Small intestine (tissue), 7 donors: ENCODE results near the gene CELA2B. TPM values are rescaled to one million over a fixed set of nuclear protein-coding genes. Genes with fewer than 3 reads are reported as not detected.
A peak's percentile ranks its signal among the peaks of the same experiment; 100 is the strongest.
"Not testable (repeated sequence)": the region's sequence is repeated elsewhere in the genome, so short reads cannot be mapped to it uniquely, and the experiment has no call there.

Experiments
- DNase-seq, 2 donors: peaks; one replicate each; pipeline versions ENCODE4 v3.0.0 to v3.0.0-alpha.2; 2013
- FAIRE-seq: peaks from 2 replicates; lab custom pipeline; 2012; peaks lifted over from hg19 to GRCh38; lab: Jason Lieb, UNC
- H3K27ac ChIP-seq, 3 donors: one replicate each; pipeline ENCODE4 v1.5.1; 2013; ENCODE audit warnings: low read length in 2 of 3, mild to moderate bottlenecking in 2 of 3, control low read depth in 1 of 3, inconsistent platforms in 1 of 3, low read depth in 1 of 3, moderate library complexity in 1 of 3
- H3K27me3 ChIP-seq, 3 donors: one replicate each; pipeline ENCODE4 v1.6.1; 2013; ENCODE audit warnings: low read length in 3 of 3, inconsistent platforms in 1 of 3; ENCODE audit not compliant: control insufficient read depth in 3 of 3, insufficient read depth in 3 of 3
- H3K36me3 ChIP-seq, 3 donors: one replicate each; pipeline ENCODE4 v1.6.1; 2013; ENCODE audit warnings: low read length in 3 of 3, inconsistent platforms in 1 of 3, low read depth in 1 of 3, mild to moderate bottlenecking in 1 of 3, moderate library complexity in 1 of 3; ENCODE audit not compliant: control insufficient read depth in 3 of 3, insufficient read depth in 2 of 3
- H3K4me1 ChIP-seq, 3 donors: one replicate each; pipeline ENCODE4 v1.6.1; 2013; ENCODE audit warnings: low read length in 2 of 3, inconsistent platforms in 1 of 3, low read depth in 1 of 3, mild to moderate bottlenecking in 1 of 3, moderate library complexity in 1 of 3; ENCODE audit not compliant: control insufficient read depth in 3 of 3, insufficient read depth in 2 of 3
- H3K4me3 ChIP-seq, 3 donors: one replicate each; pipeline ENCODE4 v1.5.1; 2013; ENCODE audit warnings: low read length in 3 of 3, control low read depth in 1 of 3, inconsistent platforms in 1 of 3, low read depth in 1 of 3, mild to moderate bottlenecking in 1 of 3, moderate library complexity in 1 of 3
- H3K9me3 ChIP-seq, 2 donors: one replicate each; pipeline ENCODE4 v1.6.1; 2013; ENCODE audit warnings: low read depth in 1 of 2, low read length in 1 of 2; ENCODE audit not compliant: control insufficient read depth in 2 of 2, insufficient read depth in 1 of 2
- WGBS, 3 donors: extraction: QIAGEN DNeasy Blood & Tissue Kit; methylation state at CpG; one replicate each; pipeline ENCODE4 v1.1.7; 2013; 5-methylcytosine and 5-hydroxymethylcytosine counted together
- polyA plus RNA-seq, 4 donors: library from polyadenylated mRNA; stranded (reverse) in 3 of 4; unstranded in 1 of 4; fragments of 200-250 nt in 3 of 4; fragments of 120-200 nt in 1 of 4; gene quantifications; one replicate each; pipeline versions ENCODE4 v1.2.1 to v1.2.3, GENCODE V29; 2013
- donor health status: healthy with polysubstance abuse.
- donor health status: control.
- donor health status: control.
- donor health status: Bipolar disorder and iron deficiency.
- donor health status: healthy.

Gene CELA2B
- polyA plus RNA-seq, 4 donors: not detected

- Histone ChIP-seq H3K36me3 (no peaks in the 10 kb centered on the region), H3K4me3 (no peak overlapping the region), H3K27me3 (no peaks in the 10 kb centered on the region), H3K27ac (no peak overlapping the region), H3K9me3 (no peaks in the 10 kb centered on the region), H3K4me1 (peaks cover 0 to 13% (median 0%) of the 10 kb centered on the region in 3 donors)
- peak in 1 of 2 donors; percentile 47 for DNase-seq
- 48 to 60% (median 58%) methylated on average over 2 of the region's 2 CpGs for WGBS, 3 donors
- FAIRE-seq: no peak
These were observed 18.3 kb upstream of the CELA2B start for GRCh38 chr1:15457585-15457984.

- peak in 1 of 2 donors; percentile 35 for DNase-seq
- not testable (repeated sequence) for H3K27me3 ChIP-seq, H3K9me3 ChIP-seq, H3K4me3 ChIP-seq, H3K27ac ChIP-seq, H3K36me3 ChIP-seq, FAIRE-seq
- H3K4me1 ChIP-seq: peaks cover 0 to 13% (median 0%) of the 10 kb centered on the region in 3 donors
- WGBS, 3 donors: 61 to 72% (median 67%) methylated on average over 4 of the region's 4 CpGs
These were observed 17.5 kb upstream of the CELA2B start for GRCh38 chr1:15458388-15458787.

- Histone ChIP-seq H3K4me3 (no peak overlapping the region), H3K27me3 (no peaks in the 10 kb centered on the region), H3K27ac (no peak overlapping the region), H3K9me3 (no peaks in the 10 kb centered on the region), H3K4me1 (peaks cover 0 to 22% (median 0%) of the 10 kb centered on the region in 3 donors), H3K36me3 (no peaks in the 10 kb centered on the region)
- 55 to 56% (median 56%) methylated on average over 10 of the region's 10 CpGs for WGBS, 3 donors
- no peak for FAIRE-seq
- peak in 1 of 2 donors; percentile 27 for DNase-seq
These were observed 15.9 kb upstream of the CELA2B start for GRCh38 chr1:15459771-15460707.

- peaks cover 0 to 22% (median 0%) of the 10 kb centered on the region in 3 donors for H3K4me1 ChIP-seq
- 84 to 86% (median 86%) methylated on average over 9 of the region's 9 CpGs for WGBS, 3 donors
- H3K9me3 ChIP-seq: no peaks in the 10 kb centered on the region
- H3K36me3 ChIP-seq: no peaks in the 10 kb centered on the region
- FAIRE-seq (no peak), DNase-seq (no peak)
- no peak overlapping the region for H3K27ac ChIP-seq
- H3K27me3 ChIP-seq: no peaks in the 10 kb centered on the region
- no peak overlapping the region for H3K4me3 ChIP-seq
These were observed 15.2 kb upstream of the CELA2B start for GRCh38 chr1:15460708-15461095.

GRCh38 chr1:15463064-15463800 lies 12.7 kb upstream of the CELA2B start:
- FAIRE-seq, H3K27me3 ChIP-seq, H3K9me3 ChIP-seq, H3K36me3 ChIP-seq, H3K4me1 ChIP-seq, H3K27ac ChIP-seq, H3K4me3 ChIP-seq: not testable (repeated sequence)
- peak in 1 of 2 donors; percentile 45 for DNase-seq
- 65 to 79% (median 78%) methylated on average over 9 to 14 of the region's 15 CpGs for WGBS, 3 donors

- H3K27me3 ChIP-seq, H3K36me3 ChIP-seq, H3K4me3 ChIP-seq, FAIRE-seq, H3K4me1 ChIP-seq, DNase-seq, H3K9me3 ChIP-seq: not testable (repeated sequence)
- H3K27ac ChIP-seq: peak overlapping the region in 1 of 3 donors; percentile 10
- 82 to 93% (median 92%) methylated on average over 5 of the region's 5 CpGs for WGBS, 3 donors
These were observed 12.0 kb upstream of the CELA2B start for GRCh38 chr1:15463926-15464322.

GRCh38 chr1:15465674-15466073 lies 10.2 kb upstream of the CELA2B start:
- H3K4me3 ChIP-seq: no peak overlapping the region
- H3K27me3 ChIP-seq: no peaks in the 10 kb centered on the region
- no peak overlapping the region for H3K27ac ChIP-seq
- FAIRE-seq (no peak), DNase-seq (no peak)
- WGBS, 3 donors: 70 to 83% (median 79%) methylated on average over 7 of the region's 7 CpGs
- H3K4me1 ChIP-seq: peaks cover 0 to 9% (median 0%) of the 10 kb centered on the region in 3 donors
- no peaks in the 10 kb centered on the region for H3K9me3 ChIP-seq
- H3K36me3 ChIP-seq: no peaks in the 10 kb centered on the region

- H3K9me3 ChIP-seq, H3K4me3 ChIP-seq, DNase-seq, H3K36me3 ChIP-seq, H3K4me1 ChIP-seq, H3K27me3 ChIP-seq, FAIRE-seq, H3K27ac ChIP-seq: not testable (repeated sequence)
- 91 to 94% (median 91%) methylated on average over 22 of the region's 22 CpGs for WGBS, 3 donors
These were observed 8.8 kb upstream of the CELA2B start for GRCh38 chr1:15466955-15467625.
